H1 (cell line): ENCODE results near the gene TARDBP. TPM values are rescaled to one million over a fixed set of nuclear protein-coding genes. Genes with fewer than 3 reads are reported as not detected.

Source experiments
- CTCF ChIA-PET: fragments of 300-600 bp; sonication (Branson Sonifier 250); formaldehyde crosslinking; loops from one replicate; lab custom pipeline; 2021; ENCODE audit not compliant: partially characterized antibody; lab: Charles Lee
- POLR2A ChIA-PET: fragments of 300-600 bp; sonication (Branson Sonifier 250); formaldehyde crosslinking; loops from one replicate; lab custom pipeline; 2021; ENCODE audit warnings: inconsistent platforms; ENCODE audit not compliant: partially characterized antibody; lab: Charles Lee
- DNase-seq, 2 experiments: peaks; one replicate each; pipeline versions ENCODE4 v3.0.0 to v3.0.0-alpha.2; 2010 to 2022; ENCODE audit warnings: low spot score in 2 of 2, low read depth in 1 of 2, mixed read lengths in 1 of 2
- FAIRE-seq: peaks from 2 replicates; lab custom pipeline; 2011; peaks lifted over from hg19 to GRCh38; lab: Jason Lieb, UNC
- H2AFZ ChIP-seq: 2 replicates; pipeline ENCODE4 v1.8.1; 2012; ENCODE audit warnings: low read length, inconsistent platforms
- H2AK5ac ChIP-seq: 2 replicates; pipeline ENCODE4 v1.6.1; 2013; ENCODE audit warnings: low read depth, low read length
- H2BK120ac ChIP-seq: replicated peaks from 2 replicates; pipeline ENCODE3; 2013; ENCODE audit warnings: low read depth, low read length, inconsistent platforms
- H2BK12ac ChIP-seq: 2 replicates; pipeline ENCODE4 v1.6.1; 2013; ENCODE audit warnings: low read depth, low read length
- H2BK15ac ChIP-seq: 2 replicates; pipeline ENCODE4 v1.6.1; 2013; ENCODE audit warnings: low read length
- H2BK20ac ChIP-seq: 2 replicates; pipeline ENCODE4 v1.6.1; 2013; ENCODE audit warnings: low read length
- H2BK5ac ChIP-seq: 2 replicates; pipeline ENCODE4 v1.6.1; 2013; ENCODE audit warnings: low read depth, low read length
- H3K14ac ChIP-seq: 2 replicates; pipeline ENCODE4 v1.6.1; 2013; ENCODE audit warnings: inconsistent platforms; ENCODE audit not compliant: insufficient read length
- H3K18ac ChIP-seq: 2 replicates; pipeline ENCODE4 v1.6.1; 2013; ENCODE audit warnings: low read length; ENCODE audit errors: extremely low read depth
- H3K23ac ChIP-seq: 2 replicates; pipeline ENCODE4 v1.6.1; 2013; ENCODE audit warnings: inconsistent platforms; ENCODE audit not compliant: insufficient read length
- H3K23me2 ChIP-seq: 2 replicates; pipeline ENCODE4 v1.6.1; 2013; ENCODE audit warnings: low read depth, low read length
- H3K27ac ChIP-seq: 2 replicates; pipeline ENCODE4 v1.6.1; 2011; ENCODE audit warnings: low read depth, low read length, inconsistent platforms
- H3K27me3 ChIP-seq, 4 experiments: replicated peaks in 1 of 4; 1 replicate in 1 of 4; 2 replicates in 3 of 4; pipeline versions ENCODE4 v1.6.1 to v1.8.1; 2011 to 2013; ENCODE audit warnings: low read length in 3 of 4, mild to moderate bottlenecking in 3 of 4, inconsistent platforms in 2 of 4, mixed read lengths in 2 of 4, moderate library complexity in 1 of 4; ENCODE audit not compliant: control insufficient read depth in 3 of 4, insufficient read depth in 3 of 4; ENCODE audit errors: extremely low read depth in 1 of 4
- H3K36me3 ChIP-seq, 4 experiments: 2 replicates each; pipeline versions ENCODE4 v1.6.1 to v1.8.1; 2011 to 2013; ENCODE audit warnings: mild to moderate bottlenecking in 4 of 4, low read length in 3 of 4, moderate library complexity in 2 of 4, control low read depth in 1 of 4, inconsistent platforms in 1 of 4; ENCODE audit not compliant: insufficient read depth in 4 of 4, control insufficient read depth in 2 of 4
- H3K4ac ChIP-seq: replicated peaks from 2 replicates; pipeline ENCODE3; 2013; ENCODE audit warnings: low read length, low read depth, mixed read lengths, inconsistent platforms; ENCODE audit not compliant: insufficient read length
- H3K4me1 ChIP-seq, 4 experiments: replicated peaks in 1 of 4; 1 replicate in 1 of 4; 2 replicates in 3 of 4; pipeline versions ENCODE4 v1.6.1 to v1.8.1; 2011 to 2013; ENCODE audit warnings: low read length in 3 of 4, inconsistent platforms in 2 of 4, mixed read lengths in 1 of 4; ENCODE audit not compliant: insufficient read depth in 4 of 4, control insufficient read depth in 3 of 4
- H3K4me2 ChIP-seq, 2 experiments: 2 replicates each; pipeline versions ENCODE4 v1.6.1 to v1.8.1; 2011 to 2013; ENCODE audit warnings: low read depth in 2 of 2, low read length in 2 of 2, control low read depth in 1 of 2, inconsistent platforms in 1 of 2, mild to moderate bottlenecking in 1 of 2; ENCODE audit not compliant: insufficient read depth in 1 of 2
- H3K4me3 ChIP-seq, 4 experiments: fragments of 200-600, 300-600 bp in 1 of 4; sonication (generic), shearing (Covaris generic), sonication (Bioruptor Twin) in 1 of 4; 2 replicates each; pipeline versions ENCODE4 v1.5.1 to v1.8.1; 2011 to 2016; ENCODE audit warnings: low read length in 4 of 4, low read depth in 3 of 4, control low read depth in 2 of 4, inconsistent platforms in 2 of 4, mild to moderate bottlenecking in 2 of 4, mixed read lengths in 1 of 4, moderate library complexity in 1 of 4; ENCODE audit not compliant: insufficient read depth in 2 of 4; ENCODE audit errors: extremely low read depth in 1 of 4
- H3K56ac ChIP-seq: replicated peaks from 2 replicates; pipeline ENCODE3; 2013; ENCODE audit warnings: low read depth, mild to moderate bottlenecking, mixed read lengths, low read length, inconsistent platforms; ENCODE audit not compliant: insufficient read length
- H3K79me1 ChIP-seq: 2 replicates; pipeline ENCODE4 v1.6.1; 2013; ENCODE audit warnings: low read depth, low read length, control low read depth
- H3K79me2 ChIP-seq, 2 experiments: 2 replicates each; pipeline versions ENCODE4 v1.6.1 to v1.8.1; 2012 to 2013; ENCODE audit warnings: low read length in 2 of 2, mild to moderate bottlenecking in 2 of 2, inconsistent platforms in 1 of 2; ENCODE audit not compliant: insufficient read depth in 2 of 2, control insufficient read depth in 1 of 2
- H3K9ac ChIP-seq, 4 experiments: replicated peaks in 1 of 4; 1 replicate in 1 of 4; 2 replicates in 3 of 4; pipeline versions ENCODE4 v1.6.1 to v1.8.1; 2011 to 2013; ENCODE audit warnings: low read depth in 3 of 4, low read length in 3 of 4, control low read depth in 2 of 4, mild to moderate bottlenecking in 2 of 4, moderate library complexity in 2 of 4, inconsistent platforms in 1 of 4; ENCODE audit errors: extremely low read depth in 1 of 4
- H3K9me3 ChIP-seq, 2 experiments: 2 replicates each; pipeline versions ENCODE4 v1.6.1 to v1.8.1; 2012 to 2013; ENCODE audit warnings: mild to moderate bottlenecking in 2 of 2, moderate library complexity in 2 of 2, control low read depth in 1 of 2, inconsistent platforms in 1 of 2, low read depth in 1 of 2, low read length in 1 of 2, mixed read lengths in 1 of 2; ENCODE audit not compliant: insufficient read depth in 2 of 2
- H4K20me1 ChIP-seq, 2 experiments: replicated peaks in 1 of 2; 2 replicates each; pipeline versions ENCODE3 to v1.8.1; 2011 to 2013; ENCODE audit warnings: inconsistent platforms in 2 of 2, low read length in 2 of 2, mild to moderate bottlenecking in 1 of 2; ENCODE audit not compliant: insufficient read depth in 2 of 2, control insufficient read depth in 1 of 2
- H4K5ac ChIP-seq: 2 replicates; pipeline ENCODE4 v1.6.1; 2013; ENCODE audit warnings: low read length, low read depth, mixed read lengths, inconsistent platforms; ENCODE audit not compliant: insufficient read length
- H4K8ac ChIP-seq: 2 replicates; pipeline ENCODE4 v1.8.0; 2013; ENCODE audit warnings: mild to moderate bottlenecking, moderate library complexity, low read length, inconsistent platforms; ENCODE audit not compliant: insufficient read depth; ENCODE audit errors: extremely low read depth
- H4K91ac ChIP-seq: replicated peaks from 2 replicates; pipeline ENCODE3; 2013; ENCODE audit warnings: low read length, mixed read lengths, inconsistent platforms; ENCODE audit not compliant: insufficient read length
- EGR1 ChIP-seq: IDR thresholded peaks from 2 replicates; pipeline ENCODE4 v1.6.1; 2011; ENCODE audit warnings: low read depth, low read length, borderline replicate concordance
- FOSL1 ChIP-seq: IDR thresholded peaks from 2 replicates; pipeline ENCODE4 v1.6.1; 2011; ENCODE audit warnings: mild to moderate bottlenecking, low read depth, low read length, moderate library complexity; ENCODE audit not compliant: insufficient read depth
- GTF2F1 ChIP-seq: IDR thresholded peaks from 2 replicates; pipeline ENCODE4 v1.6.1; 2012; ENCODE audit warnings: low read depth, low read length, improper control_type of control experiment, borderline replicate concordance
- KDM1A ChIP-seq: fragments of 200-600, 300-600 bp; sonication (generic); IDR thresholded peaks from 2 replicates; pipeline ENCODE4 v1.7.1; 2016; ENCODE audit warnings: mild to moderate bottlenecking, low read length, borderline replicate concordance
- KDM4A ChIP-seq: IDR thresholded peaks from one replicate; pipeline ENCODE4 v1.7.1; 2012; ENCODE audit warnings: low read depth, mild to moderate bottlenecking, moderate library complexity, low read length, inconsistent platforms; ENCODE audit not compliant: severe bottlenecking
- SP1 ChIP-seq: IDR thresholded peaks from 2 replicates; pipeline ENCODE4 v1.6.1; 2011; ENCODE audit warnings: low read depth, low read length
- YY1 ChIP-seq: IDR thresholded peaks from 2 replicates; pipeline ENCODE4 v1.6.1; 2011; ENCODE audit warnings: low read depth, mild to moderate bottlenecking, low read length
- WGBS, 2 experiments: shearing (Covaris generic) in 1 of 2; methylation state at CpG; one replicate each; pipeline versions ENCODE4 v1.1.6 to v1.1.7; 2013 to 2015; ENCODE audit warnings: low lambda C conversion rate in 2 of 2, mixed read lengths in 2 of 2, inconsistent platforms in 1 of 2, low coverage in 1 of 2, missing lambda C conversion rate in 1 of 2; ENCODE audit not compliant: insufficient replicate concordance in 2 of 2, insufficient coverage in 1 of 2, insufficient read length in 1 of 2; ENCODE audit errors: extremely low coverage in 1 of 2, missing lambda C conversion rate in 1 of 2; 5-methylcytosine and 5-hydroxymethylcytosine counted together
- polyA plus RNA-seq, 7 experiments: library from polyadenylated mRNA; depleted of rRNA in 3 of 7; stranded (reverse) in 5 of 7; unstranded in 2 of 7; fragments of >200 nt in 5 of 7; fragments of 200-250 nt in 2 of 7; gene quantifications; 1 replicate in 5 of 7; 2 replicates in 1 of 7; 4 replicates in 1 of 7; pipeline versions ENCODE4 v1.2.1 to v1.2.3, GENCODE V29; 2011 to 2013; ENCODE audit warnings: missing spikeins in 2 of 7, mixed read lengths in 2 of 7
- total RNA-seq: library from RNA; stranded (reverse); fragmentation: NEBNext Ultra II Directional; extraction: Animal tissue kit (Norgen Biotek cat#: 25700); gene quantifications from 2 replicates; pipeline ENCODE4 v1.2.1, GENCODE V29; 2021
- TF ChIP-seq, protein P1 (sequence below): IDR thresholded peaks from 2 replicates; pipeline ENCODE4 v1.6.1; 2012; ENCODE audit warnings: inconsistent platforms
- TF ChIP-seq, protein P2 (sequence below): IDR thresholded peaks from 2 replicates; pipeline ENCODE4 v1.6.1; 2011; ENCODE audit warnings: low read depth, mild to moderate bottlenecking, low read length; ENCODE audit not compliant: insufficient read depth

Gene TARDBP
- total and polyA plus RNA-seq, 2 of the 8 experiments (the other 6 are each of a cell fraction or from before 2014, with no cell fraction given): 144 to 240 TPM

DNA sequence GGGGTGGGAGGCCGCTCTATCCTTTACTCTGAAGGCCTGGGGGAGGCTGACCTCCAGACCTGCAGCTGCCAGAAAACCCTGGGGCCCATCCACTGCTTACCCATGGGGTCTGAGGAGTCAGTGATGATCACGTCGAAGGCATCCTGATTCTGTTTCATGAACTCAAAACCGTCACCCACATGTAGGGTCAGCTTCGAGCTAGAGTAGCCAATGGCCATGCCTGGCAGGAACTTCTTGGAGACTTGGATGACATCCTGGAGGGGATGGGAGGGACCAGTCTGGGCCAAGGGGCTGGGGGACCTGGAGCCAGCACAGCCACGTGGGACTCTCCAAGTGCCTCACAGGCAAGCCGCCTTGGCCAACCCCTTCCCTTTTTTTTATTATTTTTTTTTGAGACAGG lies 44.0 kb downstream of the TARDBP start:
- H3K9ac ChIP-seq: no peak overlapping the region
- WGBS, 2 experiments: 95% methylated on average over 7 of the region's 7 CpGs; no CpG with 5 or more reads in 1 of the 2 experiments
- H2BK5ac ChIP-seq: no peak overlapping the region
- no peak overlapping the region for H3K4me2 ChIP-seq
- no peak overlapping the region for H4K5ac ChIP-seq
- H2BK20ac ChIP-seq: no peak overlapping the region
- peaks cover 3 to 9% of the 10 kb centered on the region in 2 experiments for H4K20me1 ChIP-seq
- H3K56ac ChIP-seq: no peak overlapping the region
- no peak overlapping the region for H2BK120ac ChIP-seq
- no peak overlapping the region for H3K27ac ChIP-seq
- H2AK5ac ChIP-seq: no peak overlapping the region
- peaks cover 0 to 18% (median 10%) of the 10 kb centered on the region in 4 experiments; a peak in 6 of 7 replicates for H3K4me1 ChIP-seq
- H2BK12ac ChIP-seq: no peak overlapping the region
- FAIRE-seq: no peak
- H3K18ac ChIP-seq: no peak overlapping the region
- H3K23me2 ChIP-seq: peaks cover 16% of the 10 kb centered on the region
- ChIA-PET CTCF (interaction anchor here (0.6 to 14.5 kb wide), 4 partner anchors 19 to 587 kb away, joined by 3 to 168 read pairs (median 3); no protein-coding TSS in a partner anchor), POLR2A (interaction anchor here (0.8 to 4.6 kb wide), 3 partner anchors 11 to 18 kb away, joined by 3 to 18 read pairs (median 9); no protein-coding TSS in a partner anchor)
- peaks cover 0 to 16% of the 10 kb centered on the region in 2 experiments; a peak in 2 of 4 replicates for H3K79me2 ChIP-seq
- no peak overlapping the region; the same call in 1 of the 2 replicates for H4K8ac ChIP-seq
- H3K36me3 ChIP-seq: peaks cover 6 to 27% (median 14%) of the 10 kb centered on the region in 4 experiments; a peak in 7 of 8 replicates
- no peak overlapping the region for H3K23ac ChIP-seq
- no peak for DNase-seq
- no peaks in the 10 kb centered on the region for H3K27me3 ChIP-seq
- TF ChIP-seq SP1 (no peak), KDM4A (no peak), YY1 (no peak), EGR1 (no peak), GTF2F1 (no peak), FOSL1 (no peak), KDM1A (no peak)
- TF ChIP-seq, protein P1, sequence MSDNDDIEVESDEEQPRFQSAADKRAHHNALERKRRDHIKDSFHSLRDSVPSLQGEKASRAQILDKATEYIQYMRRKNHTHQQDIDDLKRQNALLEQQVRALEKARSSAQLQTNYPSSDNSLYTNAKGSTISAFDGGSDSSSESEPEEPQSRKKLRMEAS: no peak
- TF ChIP-seq, protein P2, sequence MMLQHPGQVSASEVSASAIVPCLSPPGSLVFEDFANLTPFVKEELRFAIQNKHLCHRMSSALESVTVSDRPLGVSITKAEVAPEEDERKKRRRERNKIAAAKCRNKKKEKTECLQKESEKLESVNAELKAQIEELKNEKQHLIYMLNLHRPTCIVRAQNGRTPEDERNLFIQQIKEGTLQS: no peak
- no peak overlapping the region for H2BK15ac ChIP-seq
- no peak overlapping the region for H3K4me3 ChIP-seq
- H3K79me1 ChIP-seq: peaks cover 8% of the 10 kb centered on the region
- H2AFZ ChIP-seq: no peak overlapping the region
- no peaks in the 10 kb centered on the region for H3K9me3 ChIP-seq
- H4K91ac ChIP-seq: no peak overlapping the region
- no peak overlapping the region for H3K14ac ChIP-seq
- no peak overlapping the region for H3K4ac ChIP-seq
